Astrocyte of the spinal cord (primary cell): ENCODE data around the gene ABI3BP.
"Not testable (repeated sequence)": the region's sequence is repeated elsewhere in the genome, so short reads cannot be mapped to it uniquely, and the experiment has no call there.

Experiments
- DNase-seq: peaks from one replicate; pipeline ENCODE4 v3.0.0; 2011; ENCODE audit warnings: low read depth, low spot score
- H3K4me3 ChIP-seq: 2 replicates; pipeline ENCODE4 v1.5.1; 2011; ENCODE audit warnings: low read depth, mild to moderate bottlenecking, low read length, moderate library complexity
- in situ Hi-C: cut with HindIII; loops from 2 replicates; pipeline ENCODE4 v1.10.0; 2017; ENCODE audit warnings: low sequenced_read_pairs
- TF ChIP-seq, protein P1 (sequence below): IDR thresholded peaks from 2 replicates; pipeline ENCODE4 v1.5.1; 2012; ENCODE audit warnings: low read depth, mild to moderate bottlenecking, low read length, inconsistent platforms

The ABI3BP gene

GRCh38 chr3:100957261-100957986 is 35.8 kb downstream of the ABI3BP start:
- TF ChIP-seq, protein P1, sequence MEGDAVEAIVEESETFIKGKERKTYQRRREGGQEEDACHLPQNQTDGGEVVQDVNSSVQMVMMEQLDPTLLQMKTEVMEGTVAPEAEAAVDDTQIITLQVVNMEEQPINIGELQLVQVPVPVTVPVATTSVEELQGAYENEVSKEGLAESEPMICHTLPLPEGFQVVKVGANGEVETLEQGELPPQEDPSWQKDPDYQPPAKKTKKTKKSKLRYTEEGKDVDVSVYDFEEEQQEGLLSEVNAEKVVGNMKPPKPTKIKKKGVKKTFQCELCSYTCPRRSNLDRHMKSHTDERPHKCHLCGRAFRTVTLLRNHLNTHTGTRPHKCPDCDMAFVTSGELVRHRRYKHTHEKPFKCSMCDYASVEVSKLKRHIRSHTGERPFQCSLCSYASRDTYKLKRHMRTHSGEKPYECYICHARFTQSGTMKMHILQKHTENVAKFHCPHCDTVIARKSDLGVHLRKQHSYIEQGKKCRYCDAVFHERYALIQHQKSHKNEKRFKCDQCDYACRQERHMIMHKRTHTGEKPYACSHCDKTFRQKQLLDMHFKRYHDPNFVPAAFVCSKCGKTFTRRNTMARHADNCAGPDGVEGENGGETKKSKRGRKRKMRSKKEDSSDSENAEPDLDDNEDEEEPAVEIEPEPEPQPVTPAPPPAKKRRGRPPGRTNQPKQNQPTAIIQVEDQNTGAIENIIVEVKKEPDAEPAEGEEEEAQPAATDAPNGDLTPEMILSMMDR: no peak
- no peak overlapping the region for H3K4me3 ChIP-seq
- in situ Hi-C loops: no loop called here
- no peak for DNase-seq

DNA sequence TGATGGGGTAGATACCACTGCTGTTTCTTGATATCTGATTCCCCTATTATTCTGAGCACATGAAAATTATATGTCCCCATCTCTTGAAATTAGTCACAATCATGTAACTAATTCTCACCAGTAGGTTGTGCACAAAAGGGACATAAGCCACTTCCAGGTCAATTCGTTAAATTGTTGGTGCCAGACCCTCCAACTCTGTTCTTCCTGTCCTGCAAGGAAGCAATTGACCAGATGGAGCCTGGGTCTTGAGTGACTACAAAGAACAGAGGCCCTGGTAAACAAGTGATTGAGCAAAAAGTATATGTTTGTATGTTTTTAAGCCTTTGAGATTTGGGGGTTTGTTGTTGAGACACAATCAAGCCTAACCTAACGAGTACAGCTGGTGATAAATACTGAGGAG is 36.9 kb downstream of the ABI3BP start:
- no peak for DNase-seq
- no peak overlapping the region for H3K4me3 ChIP-seq
- in situ Hi-C loops: no loop called here
- TF ChIP-seq, protein P1: no peak

GRCh38 chr3:100954990-100955389 is 38.2 kb downstream of the ABI3BP start:
- in situ Hi-C loops: no loop called here
- DNase-seq: peak; percentile 87

GRCh38 chr3:100954199-100954935 is 38.9 kb downstream of the ABI3BP start:
- TF ChIP-seq, protein P1: no peak
- DNase-seq: no peak
- H3K4me3 ChIP-seq: no peak overlapping the region
- in situ Hi-C loops: no loop called here

More at GRCh38 chr3:100954990-100955389, 38.2 kb downstream of the ABI3BP start:
- no peak overlapping the region for H3K4me3 ChIP-seq
- TF ChIP-seq, protein P1: no peak

- in situ Hi-C loops: no loop called here
- no peak overlapping the region for H3K4me3 ChIP-seq
Observed at GRCh38 chr3:100953103-100953502, 40.1 kb downstream of the ABI3BP start.

GRCh38 chr3:100947119-100947518 is 46.1 kb downstream of the ABI3BP start:
- in situ Hi-C loops: no loop called here
- no peak for DNase-seq
- TF ChIP-seq, protein P1: no peak
- no peak overlapping the region for H3K4me3 ChIP-seq

More at GRCh38 chr3:100953103-100953502, 40.1 kb downstream of the ABI3BP start:
- DNase-seq: no peak
- TF ChIP-seq, protein P1: no peak

GRCh38 chr3:100946096-100946495 is 47.1 kb downstream of the ABI3BP start:
- DNase-seq, in situ Hi-C loops, H3K4me3 ChIP-seq: not testable (repeated sequence)
